ENCODE measurements around the gene SLC35A3.

GRCh38 chr1:99992044-99992722, 22.4 kb downstream of the SLC35A3 start:
- TF ChIP-seq CTCF (IDR thresholded peaks at IDR 0.05) (no peak), POLR2A (IDR thresholded peaks at IDR 0.05) (no peak), POLR2AphosphoS5 (IDR thresholded peaks at IDR 0.05) (no peak)

Measured in gastroesophageal sphincter (tissue), 3 donors.